Heart left ventricle (tissue), 16 donors: ENCODE results near the gene CHMP4B. TPM values are rescaled to one million over a fixed set of nuclear protein-coding genes. Genes with fewer than 3 reads are reported as not detected.

Experiments
- ATAC-seq, 4 donors: fragments of 200-7000 bp; cut with Tn5 transposase; one replicate each; pipeline ENCODE4 v1.9.1; 2020 to 2022; ENCODE audit warnings: moderate library complexity in 4 of 4, mild to moderate bottlenecking in 3 of 4, moderate number of reproducible peaks in 1 of 4
- DNase-seq, 5 donors: peaks; one replicate each; pipeline ENCODE4 v3.0.0-alpha.2; 2020
- H3K27ac ChIP-seq, 12 donors: fragments of 200-600 bp; sonication (generic) in 4 of 12; one replicate each; pipeline versions ENCODE4 v1.5.0 to v1.8.0; 2016 to 2022; ENCODE audit warnings: mild to moderate bottlenecking in 2 of 12
- H3K27me3 ChIP-seq, 9 donors: fragments of 200-600 bp; sonication (generic) in 2 of 9; one replicate each; pipeline versions ENCODE4 v1.5.1 to v1.8.0; 2016 to 2022; ENCODE audit warnings: mild to moderate bottlenecking in 3 of 9
- H3K36me3 ChIP-seq, 9 donors: fragments of 200-600 bp; sonication (generic) in 2 of 9; one replicate each; pipeline versions ENCODE4 v1.5.0 to v1.8.0; 2018 to 2022; ENCODE audit warnings: mild to moderate bottlenecking in 2 of 9
- H3K4me1 ChIP-seq, 12 donors: fragments of 200-600 bp; sonication (generic) in 4 of 12; one replicate each; pipeline versions ENCODE4 v1.5.0 to v1.8.0; 2016 to 2022; ENCODE audit warnings: mild to moderate bottlenecking in 3 of 12
- H3K4me3 ChIP-seq, 12 donors: fragments of 200-600 bp; sonication (generic) in 4 of 12; one replicate each; pipeline versions ENCODE4 v1.5.0 to v1.8.0; 2017 to 2022; ENCODE audit warnings: mild to moderate bottlenecking in 9 of 12, moderate library complexity in 4 of 12
- H3K9me3 ChIP-seq, 12 donors: fragments of 200-600 bp; sonication (generic) in 4 of 12; one replicate each; pipeline versions ENCODE4 v1.5.0 to v1.8.0; 2016 to 2022; ENCODE audit warnings: mild to moderate bottlenecking in 1 of 12
- CTCF ChIP-seq, 12 donors: fragments of 200-600 bp; sonication (generic) in 4 of 12; IDR thresholded peaks; one replicate each; pipeline versions ENCODE4 v1.5.0 to v1.8.0; 2018 to 2022; ENCODE audit warnings: antibody characterized with exemption in 12 of 12, mild to moderate bottlenecking in 5 of 12
- POLR2A ChIP-seq, 2 donors: fragments of 450-650 bp; IDR thresholded peaks; one replicate each; pipeline ENCODE4 v1.6.1; 2017; ENCODE audit warnings: antibody characterized with exemption in 2 of 2, mild to moderate bottlenecking in 2 of 2, moderate library complexity in 2 of 2
- WGBS, 4 donors: extraction: QIAGEN DNeasy Blood & Tissue Kit in 2 of 4; methylation state at CpG; one replicate each; pipeline versions ENCODE4 v1.1.5 to v1.1.7; 2013 to 2018; 5-methylcytosine and 5-hydroxymethylcytosine counted together
- intact Hi-C, 10 donors: fragments of 100-400 bp; cut with DNase I; formaldehyde crosslinking; loops; one replicate each; pipeline versions ENCODE4 v1.11.1 to v1.14.2; 2022
- polyA plus RNA-seq, 2 donors: library from polyadenylated mRNA; stranded (reverse); fragments of 200-250 nt; gene quantifications; one replicate each; pipeline ENCODE4 v1.2.3, GENCODE V29; 2013
- total RNA-seq, 9 donors: library from RNA; depleted of rRNA in 2 of 9; stranded (reverse); fragments of >200 nt in 2 of 9; fragmentation: NEBNext Ultra II Directional in 3 of 9; extraction: Animal tissue kit (Norgen Biotek cat#: 25700) in 3 of 9; gene quantifications; one replicate each; pipeline versions ENCODE4 v1.1.0 to v1.2.4, GENCODE V29; 2016 to 2023
- donor health status: ischemic (EF 13 %, LVEDD 7.1; RV severe dilation, severe dysfunction).
- donor health status: healthy with polysubstance abuse.
- donor health status: DM: no; HTN: yes; CAD: no.
- donor health status: DM: no; HTN: no; CAD: no.
- donor health status: ischemic (EF 25% LVEDD 6.9; RV normal size, moderate dysfunction).
- donor health status: ischemic (EF 25% LVEDD 5.7; RV mildly dilated, moderate dysfunction).
- donor health status: healthy.
- donor health status: DM: yes; HTN: yes; CAD: no.
- donor health status: ischemic (EF 35%, LVEDD 5.7; RV mildly dilated, moderate dysfunction).
- donor health status: nonischemic (EF 11% LVEDD 7.7; RV severe dilation, severe dysfunction).
- donor health status: DM: yes; HTN: yes; CAD: no.
- donor health status: PGD.
- donor health status: ischemic (EF 29% LVEDD 5.4; RV normal size, mild dysfunction).
- donor health status: nonischemic (EF 23%, LVEDD 6.1; RV moderate dilation, normal function).

CHMP4B gene
- total and polyA plus RNA-seq, 11 donors, result 46.2 to 233 (median 112) TPM

GRCh38 chr20:33798444-33798843 lies 12.7 kb upstream of the CHMP4B start:
- ATAC-seq (no peak), DNase-seq (no peak)
- H3K4me3 ChIP-seq, result no peak overlapping the region
- TF ChIP-seq POLR2A (IDR thresholded peaks at IDR 0.05) (no peak), CTCF (IDR thresholded peaks at IDR 0.05) (no peak)
- no peaks in the 10 kb centered on the region for H3K27me3 ChIP-seq
- intact Hi-C loops, result loop anchor here in 2 of 10 donors (10.0 kb wide), 3 partner anchors 46 to 326 kb away; no protein-coding TSS in a partner anchor
- 80 to 99% (median 88%) methylated on average over 4 of the region's 4 CpGs for WGBS, 4 donors
- no peaks in the 10 kb centered on the region for H3K36me3 ChIP-seq
- peaks cover 0 to 4% (median 0%) of the 10 kb centered on the region in 12 donors for H3K9me3 ChIP-seq
- peaks cover 0 to 10% (median 5%) of the 10 kb centered on the region in 12 donors for H3K4me1 ChIP-seq
- no peak overlapping the region for H3K27ac ChIP-seq

DNA sequence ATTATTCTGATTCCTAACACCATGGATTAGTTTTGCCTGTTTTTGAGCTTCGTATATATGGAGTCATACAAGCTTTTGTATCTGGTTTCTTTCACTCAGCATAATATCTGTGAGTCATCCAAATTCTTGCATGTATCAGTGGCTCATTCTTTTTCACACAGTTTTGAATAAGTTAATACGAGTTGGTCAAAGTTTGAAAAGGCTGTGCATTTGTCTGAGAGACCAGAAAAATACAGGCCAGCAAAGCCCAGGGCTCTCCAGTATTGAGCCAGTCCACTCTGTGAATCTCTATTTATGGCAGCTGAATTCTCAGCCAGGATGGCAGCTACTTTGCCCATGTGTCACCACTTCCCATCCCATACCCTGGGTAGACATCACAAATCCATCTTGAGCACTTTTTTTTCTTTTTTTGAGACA lies 7.2 kb upstream of the CHMP4B start:
- H3K4me1 ChIP-seq, result no peaks in the 10 kb centered on the region
- no peak for TF ChIP-seq CTCF (IDR thresholded peaks at IDR 0.05)
- TF ChIP-seq POLR2A (IDR thresholded peaks at IDR 0.05), result no peak
- ATAC-seq, result peak in 3 of 4 donors; percentile 71 to 81 (median 76)
- DNase-seq, result no peak
- no peaks in the 10 kb centered on the region for H3K36me3 ChIP-seq
- WGBS, 4 donors, result 57 to 77% (median 63%) methylated on average over 2 of the region's 2 CpGs
- intact Hi-C loops, result no loop called here
- no peaks in the 10 kb centered on the region for H3K9me3 ChIP-seq
- H3K27ac ChIP-seq, result peak overlapping the region in 5 of 12 donors; percentile 17 to 72 (median 38)
- no peak overlapping the region for H3K4me3 ChIP-seq
- no peaks in the 10 kb centered on the region for H3K27me3 ChIP-seq

DNA sequence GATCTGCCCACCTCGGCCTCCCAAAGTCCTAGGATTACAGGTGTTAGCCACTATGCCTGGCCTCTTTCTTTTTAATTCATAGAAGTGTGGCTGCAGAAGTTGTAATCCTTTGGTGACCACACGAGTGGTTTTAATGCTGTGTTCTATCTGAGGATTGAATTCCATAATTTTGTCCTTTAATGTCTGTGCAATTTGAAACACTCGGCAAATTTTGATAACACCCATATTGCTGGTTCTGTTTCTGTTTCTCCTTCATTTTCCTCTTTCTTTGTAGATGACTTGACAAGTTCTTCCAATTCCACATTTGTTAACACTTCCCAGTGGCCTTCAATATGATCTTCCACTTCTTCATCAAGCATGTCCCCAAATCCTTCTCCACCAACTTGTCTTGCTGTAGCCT lies 2.8 kb upstream of the CHMP4B start:
- no peak overlapping the region for H3K27ac ChIP-seq
- H3K9me3 ChIP-seq, result no peaks in the 10 kb centered on the region
- H3K4me3 ChIP-seq, result no peak overlapping the region
- peaks cover 0 to 22% (median 13%) of the 10 kb centered on the region in 12 donors for H3K4me1 ChIP-seq
- intact Hi-C loops, result no loop called here
- H3K27me3 ChIP-seq, result no peaks in the 10 kb centered on the region
- DNase-seq, result no peak
- no peak for TF ChIP-seq POLR2A (IDR thresholded peaks at IDR 0.05)
- TF ChIP-seq CTCF (IDR thresholded peaks at IDR 0.05), result no peak
- no peaks in the 10 kb centered on the region for H3K36me3 ChIP-seq
- WGBS, 4 donors, result 92 to 99% (median 96%) methylated on average over 3 of the region's 3 CpGs
- no peak for ATAC-seq

DNA sequence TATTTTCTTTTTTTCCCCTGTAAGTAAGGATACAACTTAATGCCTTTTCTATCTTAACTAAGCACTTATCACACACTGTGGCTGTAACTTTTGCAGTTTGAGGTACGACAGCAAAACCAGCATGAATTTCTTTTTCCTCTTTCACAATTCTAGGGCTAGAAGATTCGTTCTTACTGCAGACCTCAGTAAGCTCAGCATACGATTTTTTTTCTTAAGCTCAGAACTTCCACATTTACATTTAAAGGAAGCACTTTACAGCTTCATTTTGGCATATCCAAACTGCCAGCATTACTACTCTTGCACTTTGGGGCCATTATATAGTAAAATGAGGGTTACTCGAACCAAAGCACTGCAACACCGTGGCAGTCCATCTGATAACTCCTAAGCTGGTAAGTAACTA lies 889 bp upstream of the CHMP4B start:
- H3K27ac ChIP-seq, result peak overlapping the region in 1 of 12 donors; percentile 32
- 47 to 54% (median 50%) methylated on average over 5 of the region's 5 CpGs for WGBS, 4 donors
- intact Hi-C loops, result loop anchor here in 3 of 10 donors (2.0 to 10.0 kb wide), 3 partner anchors 78 to 185 kb away; partner anchors contain the start of genes RALY (in 3 of the 3) and ZNF341 (in 1 of the 3)
- H3K27me3 ChIP-seq, result no peaks in the 10 kb centered on the region
- H3K36me3 ChIP-seq, result peaks cover 0 to 6% (median 0%) of the 10 kb centered on the region in 9 donors
- ATAC-seq, result no peak
- H3K4me1 ChIP-seq, result peaks cover 4 to 40% (median 31%) of the 10 kb centered on the region in 12 donors
- H3K4me3 ChIP-seq, result peak overlapping the region in 1 of 12 donors; percentile 90
- no peaks in the 10 kb centered on the region for H3K9me3 ChIP-seq
- TF ChIP-seq CTCF (IDR thresholded peaks at IDR 0.05) (no peak), POLR2A (IDR thresholded peaks at IDR 0.05) (no peak)
- DNase-seq, result no peak
